Measurements from ENCODE around the gene DNAAF8.
A peak's percentile ranks its signal among the peaks of the same experiment; 100 is the strongest.

Gene DNAAF8

GRCh38 chr16:4734063-4734729 is at the start of gene DNAAF8, which contains the start of gene ANKS3:
Gene DNAAF8 (plus strand): TSS chr16:4734537. CDS start chr16:4736515, 1,978 bp downstream.
Gene ANKS3 (minus strand): TSS chr16:4734271. CDS start chr16:4730149, 4,122 bp downstream.
- peak; percentile 86 for DNase-seq

GRCh38 chr16:4684763-4685162 is 49.6 kb upstream of the DNAAF8 start:
- no peak for DNase-seq

GRCh38 chr16:4685292-4685691 is 49.0 kb upstream of the DNAAF8 start:
- DNase-seq = no peak

- DNase-seq = no peak
These were observed 48.4 kb upstream of the DNAAF8 start for GRCh38 chr16:4685776-4686496.

- DNase-seq = no peak
These were observed 47.7 kb upstream of the DNAAF8 start for GRCh38 chr16:4686497-4687210.

GRCh38 chr16:4687416-4687815 is 46.9 kb upstream of the DNAAF8 start:
- no peak for DNase-seq

- no peak for DNase-seq
These were observed 46.2 kb upstream of the DNAAF8 start for GRCh38 chr16:4687946-4688673.

- no peak for DNase-seq
These were observed 45.7 kb upstream of the DNAAF8 start for GRCh38 chr16:4688674-4689045.

- DNase-seq = no peak
These were observed 45.2 kb upstream of the DNAAF8 start for GRCh38 chr16:4689091-4689671.

- no peak for DNase-seq
These were observed 44.3 kb upstream of the DNAAF8 start for GRCh38 chr16:4689864-4690704.

GRCh38 chr16:4690946-4691665 is 43.2 kb upstream of the DNAAF8 start:
- DNase-seq = no peak

GRCh38 chr16:4691666-4692412 is 42.5 kb upstream of the DNAAF8 start:
- DNase-seq = no peak

- DNase-seq = no peak
These were observed 41.7 kb upstream of the DNAAF8 start for GRCh38 chr16:4692460-4693295.

- peak; percentile 78 for DNase-seq
These were observed 40.9 kb upstream of the DNAAF8 start, which contains the start of gene NUDT16L1 for GRCh38 chr16:4693296-4693955. Gene NUDT16L1 (plus strand): TSS chr16:4693562. CDS start chr16:4693727, 165 bp downstream.

GRCh38 chr16:4693956-4694641 is 40.2 kb upstream of the DNAAF8 start:
- DNase-seq = no peak

GRCh38 chr16:4694642-4695451 is 39.5 kb upstream of the DNAAF8 start:
- no peak for DNase-seq
